GM08714 (cell line): ENCODE measurements around the gene KIF11.
"Not testable (repeated sequence)": the region's sequence is repeated elsewhere in the genome, so short reads cannot be mapped to it uniquely, and the experiment has no call there.

Source experiments
- H3K4me3 ChIP-seq: fragments of 200-500 bp; sonication (Bioruptor generic); 2 replicates; pipeline ENCODE4 v1.5.1; 2014; ENCODE audit warnings: mild to moderate bottlenecking, low read length, inconsistent platforms
- ZNF274 ChIP-seq: IDR thresholded peaks from 2 replicates; pipeline ENCODE4 v1.6.1; 2012; ENCODE audit warnings: mild to moderate bottlenecking, low read depth, low read length

KIF11 gene

GRCh38 chr10:92592761-92593618, at the start of gene KIF11:
Gene KIF11 (plus strand): TSS chr10:92593130. CDS start chr10:92593376, 246 bp downstream.
- TF ChIP-seq ZNF274 = no peak
- H3K4me3 ChIP-seq = peak within 1 kb of the TSS; percentile 81

DNA sequence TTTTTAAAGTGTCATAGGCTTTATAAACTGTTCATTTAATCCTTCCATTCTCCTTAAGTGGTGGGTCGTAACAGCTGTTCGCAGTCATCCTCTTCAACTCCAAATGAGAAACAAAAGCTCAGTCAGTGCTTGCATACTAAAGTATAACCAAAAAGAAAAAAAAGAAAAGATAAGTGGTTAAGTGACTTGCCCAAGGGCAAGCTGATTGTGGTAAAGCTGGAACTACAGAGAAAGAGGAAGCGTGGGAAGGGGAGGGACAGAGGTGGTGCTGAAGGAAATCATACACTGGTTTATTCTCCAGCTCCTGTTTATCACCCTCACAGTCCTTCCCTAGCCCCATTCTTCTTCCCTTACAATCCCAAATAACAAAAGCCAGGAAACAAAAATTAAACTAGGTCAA, 48.6 kb upstream of the KIF11 start:
- no peak overlapping the region for H3K4me3 ChIP-seq
- no peak for TF ChIP-seq ZNF274

DNA sequence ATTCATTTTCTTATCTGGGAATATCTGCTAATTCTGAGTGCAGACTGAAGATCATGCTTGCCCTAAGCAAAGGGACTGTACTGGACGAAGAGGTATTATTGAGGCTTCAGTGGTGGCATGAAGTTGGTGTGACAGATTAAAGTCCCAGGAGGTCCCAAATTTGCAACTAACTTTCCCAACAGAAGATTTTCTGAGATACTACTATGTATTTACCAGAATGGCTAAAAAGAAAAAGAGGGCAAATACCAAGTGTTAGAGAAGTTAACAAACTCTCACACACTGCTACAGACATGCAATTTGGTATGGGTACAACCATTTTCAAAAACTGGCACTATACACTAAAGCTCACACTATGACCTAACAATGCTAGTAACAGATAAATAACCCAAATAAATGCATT, 47.4 kb upstream of the KIF11 start:
- no peak overlapping the region for H3K4me3 ChIP-seq
- TF ChIP-seq ZNF274 = no peak

DNA sequence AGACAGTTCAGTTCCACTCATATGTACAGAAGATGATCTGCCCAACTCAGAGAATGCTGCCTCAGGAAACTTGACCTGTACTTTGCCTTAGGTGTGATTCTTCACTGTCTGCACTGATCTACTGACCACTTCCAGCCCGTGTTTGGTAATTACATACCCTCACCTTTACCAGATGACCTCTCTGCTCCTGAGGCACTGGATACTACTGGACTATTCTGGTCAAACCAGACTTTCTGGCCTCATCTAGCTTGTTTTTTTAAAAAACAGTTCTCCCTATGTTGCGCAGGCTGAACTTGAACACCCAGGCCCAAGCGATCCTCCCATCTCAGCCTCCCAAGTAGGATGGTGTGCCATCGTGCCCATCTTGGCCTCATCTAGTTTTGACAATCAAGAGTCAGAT, 45.3 kb upstream of the KIF11 start:
- TF ChIP-seq ZNF274 = no peak
- H3K4me3 ChIP-seq = no peak overlapping the region

DNA sequence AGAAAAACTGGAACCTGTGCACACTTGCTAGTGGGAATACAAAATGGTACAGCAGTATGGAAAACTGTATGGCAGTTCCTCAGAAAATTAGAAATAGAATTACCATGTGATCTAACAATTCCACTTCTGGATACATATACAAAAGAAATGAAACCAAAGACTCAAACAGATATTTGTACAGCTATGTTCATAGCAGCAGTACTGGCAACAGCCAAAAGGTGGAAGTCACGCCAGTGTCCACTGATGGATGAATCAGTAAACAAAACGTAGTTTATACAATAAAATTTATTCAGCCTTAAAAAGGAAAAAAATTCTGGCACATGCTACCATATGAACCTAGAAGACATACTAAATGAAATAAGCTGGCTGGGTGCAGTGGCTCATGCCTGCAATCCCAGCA, 42.0 kb upstream of the KIF11 start:
- TF ChIP-seq ZNF274 = no peak
- no peak overlapping the region for H3K4me3 ChIP-seq

GRCh38 chr10:92552310-92552709, 40.6 kb upstream of the KIF11 start:
- TF ChIP-seq ZNF274 = no peak
- no peak overlapping the region for H3K4me3 ChIP-seq

- H3K4me3 ChIP-seq = no peak overlapping the region
- TF ChIP-seq ZNF274 = no peak
Observed at GRCh38 chr10:92553959-92554358, 39.0 kb upstream of the KIF11 start.

DNA sequence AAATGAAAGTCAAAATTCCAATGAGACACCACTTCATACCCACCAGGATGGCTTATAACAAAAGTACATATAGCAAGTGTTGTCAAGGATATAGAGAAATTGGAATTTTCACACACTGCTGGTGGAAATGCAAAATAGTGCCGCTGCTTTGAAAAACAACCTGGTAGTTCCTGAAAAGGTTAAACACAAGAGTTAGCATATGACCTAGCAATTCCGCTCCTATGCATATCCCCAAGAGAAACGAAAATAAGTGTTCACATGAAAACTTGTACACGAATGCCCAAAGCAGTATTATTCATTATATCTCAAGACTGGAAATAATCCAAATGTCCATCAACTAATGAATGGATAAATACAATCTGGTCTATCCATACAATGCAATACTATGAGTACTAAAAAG, 33.9 kb upstream of the KIF11 start:
- no peak for TF ChIP-seq ZNF274
- no peak overlapping the region for H3K4me3 ChIP-seq

DNA sequence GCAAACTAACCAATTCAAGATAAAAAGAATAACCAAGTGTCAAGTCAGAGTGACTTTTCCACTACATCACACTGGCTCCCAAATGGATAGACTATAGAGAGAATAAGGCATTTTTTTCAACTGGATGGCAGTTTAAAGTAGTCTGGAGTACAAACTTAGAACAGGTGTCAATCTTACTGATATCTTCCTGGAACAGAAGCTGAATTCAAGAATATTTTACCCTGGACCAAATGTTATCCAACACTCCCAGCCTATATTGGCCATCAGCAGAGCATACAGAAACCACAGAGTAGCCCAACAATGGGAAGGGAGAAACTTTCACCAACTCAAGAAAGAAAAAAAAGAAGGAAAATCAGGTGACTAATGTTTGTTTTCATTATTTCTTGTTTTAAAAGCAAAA, 30.5 kb upstream of the KIF11 start:
- no peak for TF ChIP-seq ZNF274
- no peak overlapping the region for H3K4me3 ChIP-seq

GRCh38 chr10:92567952-92568600, 24.9 kb upstream of the KIF11 start:
- H3K4me3 ChIP-seq = no peak overlapping the region
- no peak for TF ChIP-seq ZNF274

GRCh38 chr10:92569071-92569470, 23.9 kb upstream of the KIF11 start:
- no peak for TF ChIP-seq ZNF274
- no peak overlapping the region for H3K4me3 ChIP-seq

- H3K4me3 ChIP-seq = not testable (repeated sequence)
Observed at GRCh38 chr10:92569663-92570062, 23.3 kb upstream of the KIF11 start.

GRCh38 chr10:92571649-92572048, 21.3 kb upstream of the KIF11 start:
- TF ChIP-seq ZNF274 = no peak
- no peak overlapping the region for H3K4me3 ChIP-seq

GRCh38 chr10:92572362-92573090, 20.4 kb upstream of the KIF11 start:
- no peak for TF ChIP-seq ZNF274
- peak overlapping the region; percentile 88 for H3K4me3 ChIP-seq
